ENCODE results near the gene RPH3AL. TPM values are rescaled to one million over a fixed set of nuclear protein-coding genes. Genes with fewer than 3 reads are reported as not detected.
"Not testable (repeated sequence)": the region's sequence is repeated elsewhere in the genome, so short reads cannot be mapped to it uniquely, and the experiment has no call there.

Gene RPH3AL
- total RNA-seq, 1 donor from 2014 or later: 40.8 TPM

DNA sequence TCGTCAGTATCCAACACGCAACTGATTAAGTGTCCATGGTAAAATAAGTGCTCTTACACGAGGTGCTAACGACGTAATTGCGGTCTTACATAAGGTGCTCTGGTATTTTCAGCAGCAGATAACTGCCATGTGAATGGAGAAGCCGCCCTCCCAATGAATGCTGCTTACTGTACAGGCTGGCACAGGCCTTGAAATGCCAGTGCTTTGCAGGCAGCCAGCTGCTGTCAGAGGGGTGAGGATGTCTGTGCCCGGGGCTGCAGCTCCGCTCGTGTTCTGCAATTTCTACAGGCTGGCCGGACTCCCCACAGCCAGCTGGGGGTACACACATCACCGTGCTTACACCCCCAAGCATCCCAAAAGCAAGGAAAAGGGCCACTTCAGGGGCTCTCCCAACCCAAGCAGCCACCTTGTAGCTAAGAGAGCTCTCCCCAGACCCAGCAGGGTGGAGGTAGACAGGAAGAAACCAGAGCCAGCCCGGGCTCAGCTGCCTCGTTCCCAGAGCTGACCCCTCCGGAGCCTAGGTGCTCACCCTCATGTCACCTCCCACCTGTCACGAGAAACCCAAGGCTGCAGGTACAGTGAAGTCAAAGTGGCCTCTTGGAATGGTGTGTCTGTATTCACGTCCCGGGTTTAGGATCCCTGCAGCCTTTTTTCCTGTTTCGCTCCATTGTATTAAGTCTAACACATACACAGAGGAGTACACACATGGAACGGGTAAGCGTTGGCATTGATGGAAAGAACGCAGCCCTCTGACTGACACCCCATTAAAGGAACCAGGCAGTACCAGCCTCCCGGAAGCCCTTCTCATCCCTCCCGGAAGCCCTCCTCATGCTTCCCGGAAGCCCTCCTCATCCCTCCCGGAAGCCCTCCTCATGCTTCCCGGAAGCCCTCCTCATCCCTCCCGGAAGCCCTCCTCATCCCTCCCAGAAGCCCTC lies 27.2 kb upstream of the RPH3AL start:
- H3K4me3 ChIP-seq (ENCODE audit: low read depth, low read length): no peak overlapping the region
- TF ChIP-seq CTCF (conservative IDR thresholded peaks at IDR 0.05; ENCODE audit: low read depth, low read length): no peak
- DNase-seq (ENCODE audit: low read depth): no peak

DNA sequence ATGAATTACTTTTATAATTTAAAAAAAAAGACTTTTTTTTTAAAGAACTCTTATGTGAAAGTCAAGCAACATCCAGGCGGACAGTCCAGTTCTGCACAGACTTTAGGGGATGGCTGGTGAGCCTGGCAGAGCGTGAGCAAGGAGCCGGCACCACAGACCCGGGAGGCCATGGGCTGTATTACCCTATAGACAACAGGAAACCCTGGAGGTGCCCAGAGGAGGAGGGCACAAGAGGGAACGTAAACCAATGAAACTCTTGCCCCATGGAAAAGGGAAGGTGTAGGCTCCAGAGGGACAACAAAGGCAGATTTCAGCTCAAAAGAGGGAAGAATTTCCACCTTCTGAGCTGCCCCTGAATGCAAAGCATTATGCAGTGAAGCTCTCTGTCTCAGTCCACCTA lies 25.5 kb upstream of the RPH3AL start:
- TF ChIP-seq CTCF (conservative IDR thresholded peaks at IDR 0.05; ENCODE audit: low read depth, low read length): no peak
- no peak overlapping the region for H3K4me3 ChIP-seq (ENCODE audit: low read depth, low read length)
- DNase-seq (ENCODE audit: low read depth): no peak

GRCh38 chr17:376936-377863 lies 24.6 kb upstream of the RPH3AL start:
- no peak for DNase-seq (ENCODE audit: low read depth)
- H3K4me3 ChIP-seq (ENCODE audit: low read depth, low read length): no peak overlapping the region
- no peak for TF ChIP-seq CTCF (conservative IDR thresholded peaks at IDR 0.05; ENCODE audit: low read depth, low read length)

- H3K4me3 ChIP-seq (ENCODE audit: low read depth, low read length): no peak overlapping the region
- no peak for TF ChIP-seq CTCF (conservative IDR thresholded peaks at IDR 0.05; ENCODE audit: low read depth, low read length)
- DNase-seq (ENCODE audit: low read depth): no peak
These were observed 21.1 kb upstream of the RPH3AL start for GRCh38 chr17:373613-374230.

- no peak overlapping the region for H3K4me3 ChIP-seq (ENCODE audit: low read depth, low read length)
- no peak for DNase-seq (ENCODE audit: low read depth)
- no peak for TF ChIP-seq CTCF (conservative IDR thresholded peaks at IDR 0.05; ENCODE audit: low read depth, low read length)
These were observed 19.8 kb upstream of the RPH3AL start for GRCh38 chr17:372157-373152.

DNA sequence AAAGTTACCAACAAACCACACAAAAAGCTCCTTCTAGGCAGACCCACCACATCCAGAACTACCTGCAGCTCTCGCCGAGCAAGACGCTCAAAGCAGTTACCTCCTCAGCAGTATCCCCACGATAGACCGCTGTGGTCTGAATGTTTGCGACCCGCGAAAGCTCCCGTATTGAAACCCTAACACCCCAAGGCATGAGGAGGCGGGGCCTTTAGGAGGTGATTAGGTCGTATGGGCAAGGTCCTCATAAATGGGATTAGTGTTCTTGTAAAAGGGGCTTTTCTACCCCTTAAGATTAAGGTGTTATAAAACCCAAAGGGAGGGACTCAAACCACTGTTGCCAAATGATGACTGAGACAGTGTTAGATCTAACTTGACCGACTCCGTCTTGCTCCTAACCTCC lies 19.0 kb upstream of the RPH3AL start:
- DNase-seq (ENCODE audit: low read depth): no peak
- H3K4me3 ChIP-seq (ENCODE audit: low read depth, low read length): no peak overlapping the region
- no peak for TF ChIP-seq CTCF (conservative IDR thresholded peaks at IDR 0.05; ENCODE audit: low read depth, low read length)

DNA sequence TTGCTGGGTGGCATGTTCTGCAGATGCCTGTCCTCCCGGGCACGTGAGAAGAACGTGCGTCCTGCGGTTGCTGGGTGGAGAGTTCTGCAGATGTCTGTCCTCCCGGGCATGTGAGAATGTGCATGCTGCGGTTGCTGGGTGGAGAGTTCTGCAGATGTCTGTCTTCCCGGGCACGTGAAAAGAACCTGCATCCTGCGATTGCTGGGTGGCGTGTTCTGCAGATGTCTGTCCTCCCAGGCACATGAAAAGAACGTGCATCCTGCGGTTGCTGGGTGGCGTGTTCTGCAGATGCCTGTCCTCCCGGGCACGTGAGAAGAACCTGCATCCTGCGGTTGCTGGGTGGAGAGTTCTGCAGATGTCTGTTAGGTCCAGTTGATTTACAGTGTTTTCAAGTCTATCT lies 15.0 kb upstream of the RPH3AL start:
- H3K4me3 ChIP-seq (ENCODE audit: low read depth, low read length); DNase-seq (ENCODE audit: low read depth): not testable (repeated sequence)

DNA sequence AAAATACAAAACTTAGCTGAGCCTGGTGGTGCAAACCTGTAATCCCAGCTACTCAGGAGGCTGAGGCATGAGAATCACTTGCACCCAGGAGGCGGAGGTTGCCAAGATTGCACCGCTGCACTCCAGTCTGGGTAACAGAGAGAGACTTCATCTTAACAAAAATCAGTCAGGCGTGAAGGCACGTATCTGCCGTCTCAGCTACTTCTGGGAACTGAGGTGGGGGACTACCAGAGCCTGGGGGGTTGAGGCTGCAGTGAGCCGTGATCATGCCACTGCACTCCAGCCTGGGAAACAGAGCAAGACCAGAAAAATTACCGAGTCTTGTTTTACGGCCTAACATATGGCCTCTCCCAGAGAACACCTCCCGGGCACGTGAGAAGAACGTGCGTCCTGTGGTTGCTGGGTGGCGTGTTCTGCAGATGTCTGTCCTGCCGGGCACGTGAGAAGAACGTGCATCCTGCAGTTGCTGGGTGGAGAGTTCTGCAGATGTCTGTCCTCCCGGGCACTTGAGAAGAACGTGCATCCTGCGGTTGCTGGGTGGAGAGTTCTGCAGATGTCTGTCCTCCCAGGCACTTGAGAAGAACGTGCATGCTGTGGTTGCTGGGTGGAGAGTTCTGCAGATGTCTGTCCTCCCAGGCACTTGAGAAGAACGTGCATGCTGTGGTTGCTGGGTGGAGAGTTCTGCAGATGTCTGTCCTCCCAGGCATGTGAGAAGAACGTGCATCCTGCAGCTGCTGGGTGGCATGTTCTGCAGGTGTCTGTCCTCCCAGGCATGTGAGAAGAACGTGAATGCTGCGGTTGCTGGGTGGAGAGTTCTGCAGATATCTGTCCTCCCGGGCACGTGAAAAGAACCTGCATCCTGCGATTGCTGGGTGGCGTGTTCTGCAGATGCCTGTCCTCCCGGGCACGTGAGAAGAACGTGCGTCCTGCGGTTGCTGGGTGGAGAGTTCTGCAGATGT lies 14.3 kb upstream of the RPH3AL start:
- DNase-seq (ENCODE audit: low read depth); H3K4me3 ChIP-seq (ENCODE audit: low read depth, low read length): not testable (repeated sequence)

All from epithelial cell of proximal tubule (primary cell).